NCI-H1694 (cell line): ENCODE results near the gene PELI1.
A peak's percentile ranks its signal among the peaks of the same experiment; 100 is the strongest.

Source experiments
- DNase-seq: peaks from one replicate; lab custom pipeline; 2025; lab: John Stamatoyannopoulos, UW

The PELI1 gene

GRCh38 chr2:64144057-64145013, at the start of gene PELI1:
TSS of gene PELI1 (minus strand) at chr2:64144420. CDS start at chr2:64108310, 36,110 bp downstream.
- peak; percentile 96 for DNase-seq

GRCh38 chr2:64193491-64193890, 49.3 kb upstream of the PELI1 start:
- no peak for DNase-seq

- no peak for DNase-seq
Observed at GRCh38 chr2:64192664-64193105, 48.5 kb upstream of the PELI1 start.

GRCh38 chr2:64192125-64192479, 47.9 kb upstream of the PELI1 start:
- no peak for DNase-seq

GRCh38 chr2:64189586-64189985, 45.4 kb upstream of the PELI1 start:
- DNase-seq = no peak

GRCh38 chr2:64189167-64189566, 44.9 kb upstream of the PELI1 start:
- no peak for DNase-seq

GRCh38 chr2:64186699-64187605, 42.7 kb upstream of the PELI1 start:
- DNase-seq = no peak

GRCh38 chr2:64179582-64180321, 35.5 kb upstream of the PELI1 start:
- DNase-seq = no peak

GRCh38 chr2:64177315-64177714, 33.1 kb upstream of the PELI1 start:
- no peak for DNase-seq

- DNase-seq = no peak
Observed at GRCh38 chr2:64175419-64176197, 31.4 kb upstream of the PELI1 start.

- no peak for DNase-seq
Observed at GRCh38 chr2:64173156-64174135, 29.2 kb upstream of the PELI1 start.

- DNase-seq = no peak
Observed at GRCh38 chr2:64168756-64169155, 24.5 kb upstream of the PELI1 start.

- DNase-seq = no peak
Observed at GRCh38 chr2:64168201-64168600, 24.0 kb upstream of the PELI1 start.

GRCh38 chr2:64166637-64167420, 22.6 kb upstream of the PELI1 start:
- DNase-seq = no peak

GRCh38 chr2:64166212-64166611, 22.0 kb upstream of the PELI1 start:
- DNase-seq = no peak

- DNase-seq = no peak
Observed at GRCh38 chr2:64165706-64166105, 21.5 kb upstream of the PELI1 start.

GRCh38 chr2:64164629-64165028, 20.4 kb upstream of the PELI1 start:
- DNase-seq = no peak

GRCh38 chr2:64162516-64162915, 18.3 kb upstream of the PELI1 start:
- DNase-seq = no peak

GRCh38 chr2:64157792-64158191, 13.6 kb upstream of the PELI1 start:
- DNase-seq = no peak
